NCI-H2171 (cell line): ENCODE results near the gene DYNC1H1.
A peak's percentile ranks its signal among the peaks of the same experiment; 100 is the strongest.

Source experiments
- DNase-seq: peaks from one replicate; lab custom pipeline; 2025; lab: John Stamatoyannopoulos, UW

The DYNC1H1 gene

DNA sequence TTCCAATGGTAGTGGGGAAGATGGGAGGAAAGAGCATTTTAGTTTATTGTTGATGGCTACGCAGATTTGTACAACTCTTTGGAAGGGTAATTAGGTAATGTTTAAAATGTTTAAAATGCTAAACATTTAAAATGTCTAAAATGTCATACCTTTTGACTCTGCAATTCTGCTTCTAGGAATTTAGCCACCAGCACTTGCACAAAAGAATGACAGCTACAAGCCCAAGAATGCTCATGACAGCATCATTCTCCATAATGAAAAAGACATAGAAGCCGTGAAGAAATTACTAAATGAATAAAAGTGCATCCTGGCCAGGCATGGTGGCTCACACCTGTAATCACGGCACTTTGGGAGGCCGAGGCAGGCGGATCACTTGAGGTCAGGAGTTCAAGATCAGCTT lies 19.9 kb upstream of the DYNC1H1 start:
- no peak for DNase-seq

DNA sequence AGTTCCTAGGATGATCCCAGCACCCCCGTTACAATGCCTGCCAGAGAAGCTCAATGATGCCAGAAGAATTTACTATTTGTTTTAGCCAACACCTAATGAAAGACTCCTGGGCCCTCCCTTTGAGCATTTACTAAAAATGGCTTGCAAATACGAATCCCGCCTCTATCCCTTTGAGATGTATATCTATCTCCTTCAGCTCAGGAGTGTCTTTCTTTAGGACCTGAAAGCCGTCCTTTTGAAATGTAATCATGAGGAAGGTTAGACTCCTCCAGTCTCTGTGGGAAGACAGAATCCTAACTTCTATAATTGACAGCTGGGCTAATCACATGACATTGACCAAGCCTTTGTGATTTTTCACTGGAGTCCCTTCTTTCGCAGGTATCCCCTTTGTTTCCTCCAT lies 19.2 kb upstream of the DYNC1H1 start:
- DNase-seq: no peak

DNA sequence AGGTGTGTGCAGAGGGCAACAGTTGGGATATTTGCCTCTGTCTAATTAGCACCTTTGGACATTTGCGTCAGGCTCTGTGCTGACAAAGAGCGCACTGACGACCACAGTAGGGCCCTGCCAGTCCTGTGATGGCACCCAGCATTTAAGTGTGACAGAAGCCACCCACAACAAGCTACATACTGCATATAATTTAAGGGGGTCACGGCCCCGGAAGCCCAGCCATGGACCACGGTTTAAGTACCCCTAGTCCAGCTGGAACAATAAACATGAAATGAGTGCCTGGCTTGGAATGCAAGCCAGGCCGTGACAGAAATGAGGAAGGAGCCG lies 16.8 kb upstream of the DYNC1H1 start:
- DNase-seq: no peak

DNA sequence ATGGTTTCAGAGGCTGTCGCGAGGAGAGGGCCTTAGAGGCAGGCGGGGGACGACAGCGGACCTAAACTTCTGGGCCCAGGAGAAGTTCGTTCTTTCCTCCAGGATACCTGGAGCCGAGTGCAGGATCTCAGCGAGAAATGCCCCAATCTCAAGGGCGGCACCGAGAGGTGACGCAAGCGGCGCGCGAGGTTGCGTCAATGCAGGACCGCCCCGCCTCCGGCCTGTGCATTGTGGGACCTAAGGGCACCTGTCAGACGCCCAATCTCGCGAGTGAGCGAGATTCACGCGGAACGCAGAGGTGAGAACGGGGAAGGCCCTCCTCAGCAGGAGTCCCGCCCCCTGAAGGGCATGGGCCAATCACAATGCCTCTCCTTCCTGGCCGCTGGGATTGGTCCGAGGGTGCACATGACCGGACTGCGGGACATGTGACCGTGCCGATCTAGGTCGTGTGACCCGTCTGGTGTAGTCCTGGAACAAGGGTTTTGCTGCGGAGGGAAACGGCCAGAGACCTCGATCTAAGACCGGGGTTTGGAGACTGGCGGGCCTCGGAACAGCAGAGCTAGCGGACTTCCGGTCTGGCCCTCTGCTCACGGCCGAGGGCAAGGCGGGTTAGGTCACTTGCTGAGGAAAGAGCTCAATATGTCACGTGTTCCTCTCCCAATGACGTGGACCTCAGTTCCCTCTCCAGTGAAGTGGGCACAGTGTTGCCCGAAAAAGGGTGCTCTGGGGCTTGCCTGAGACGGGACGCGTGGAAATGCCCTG lies 16.3 kb upstream of the DYNC1H1 start:
- peak; percentile 100 for DNase-seq

DNA sequence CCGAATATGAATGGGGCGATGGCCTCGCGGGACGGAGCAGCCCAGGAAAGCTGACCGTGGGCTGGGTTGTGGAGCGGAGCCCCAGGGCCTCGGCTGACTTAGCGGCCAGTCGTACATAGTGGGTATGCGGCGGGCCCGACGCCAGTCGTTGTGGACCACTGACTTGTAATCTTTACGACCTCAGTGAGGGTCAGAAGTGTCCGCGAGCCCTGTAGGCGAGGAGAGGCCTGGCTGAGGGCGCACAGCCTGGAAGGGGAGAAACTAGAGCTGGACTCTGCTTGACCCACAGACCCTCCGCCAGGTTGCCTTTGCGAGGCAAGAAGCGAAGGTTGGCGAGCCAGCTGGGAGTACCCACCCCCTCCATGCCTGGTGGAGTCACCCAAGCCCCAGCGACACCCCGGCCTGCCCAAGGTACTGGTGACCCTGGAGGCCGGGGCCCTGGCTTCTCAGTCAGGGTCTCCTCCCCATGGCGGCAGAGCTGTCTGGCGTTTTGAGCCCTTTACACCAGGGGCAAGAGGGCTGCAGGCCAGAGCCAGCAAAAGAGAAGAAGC lies 15.6 kb upstream of the DYNC1H1 start:
- DNase-seq: no peak

DNA sequence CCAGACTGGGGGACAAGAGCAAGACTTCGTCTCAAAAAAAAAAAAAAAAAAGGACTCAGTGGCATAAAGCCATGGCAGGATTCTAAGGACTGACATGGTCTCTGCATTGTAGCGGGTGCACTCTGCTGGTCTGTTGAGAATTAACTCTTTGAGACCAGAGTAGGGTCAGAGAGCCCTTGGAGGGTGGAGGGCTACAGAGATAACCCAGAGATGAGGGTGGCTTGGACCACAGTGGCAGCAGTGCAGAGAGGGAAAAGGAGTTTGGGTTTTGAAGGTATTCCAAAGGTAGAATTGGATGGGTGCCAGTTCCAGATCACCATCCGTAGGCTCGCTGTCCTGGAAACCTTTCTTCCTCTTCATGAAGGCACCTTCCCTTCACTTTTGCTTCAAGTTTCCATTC lies 14.3 kb upstream of the DYNC1H1 start:
- no peak for DNase-seq

DNA sequence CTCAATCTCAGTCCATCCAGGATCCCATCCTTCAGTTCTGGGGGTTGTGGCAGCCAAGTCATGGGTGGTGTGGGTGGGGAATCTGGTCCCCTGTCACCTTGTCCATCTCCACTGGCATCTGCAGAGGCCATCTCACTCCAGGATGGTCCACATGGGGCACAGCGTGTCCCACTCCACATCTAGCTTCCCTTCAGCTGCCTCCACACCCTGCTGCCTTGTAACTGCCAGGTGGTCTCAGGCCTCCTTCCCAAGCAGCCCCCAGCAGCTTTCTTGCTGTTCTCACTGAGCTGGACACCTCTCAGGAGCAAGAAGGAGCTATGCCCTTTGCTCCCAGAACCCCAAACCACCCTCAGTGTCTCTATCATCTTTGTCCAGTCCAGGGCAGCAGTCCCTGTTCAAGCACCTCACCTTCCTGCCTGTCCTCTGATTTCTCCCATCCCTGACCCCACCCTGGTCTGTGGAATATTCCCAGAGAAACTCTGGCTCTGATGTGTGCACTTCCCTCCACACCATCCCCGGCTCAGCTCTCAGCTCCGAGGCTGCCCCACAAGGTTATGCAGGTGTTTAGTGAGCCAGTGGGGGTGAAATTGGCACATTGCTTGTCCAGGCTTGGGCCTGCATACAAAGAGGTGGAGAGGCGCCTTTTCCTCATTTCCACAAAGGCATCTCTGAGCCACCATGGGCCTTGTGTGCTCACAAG lies 13.7 kb upstream of the DYNC1H1 start:
- DNase-seq: no peak

DNA sequence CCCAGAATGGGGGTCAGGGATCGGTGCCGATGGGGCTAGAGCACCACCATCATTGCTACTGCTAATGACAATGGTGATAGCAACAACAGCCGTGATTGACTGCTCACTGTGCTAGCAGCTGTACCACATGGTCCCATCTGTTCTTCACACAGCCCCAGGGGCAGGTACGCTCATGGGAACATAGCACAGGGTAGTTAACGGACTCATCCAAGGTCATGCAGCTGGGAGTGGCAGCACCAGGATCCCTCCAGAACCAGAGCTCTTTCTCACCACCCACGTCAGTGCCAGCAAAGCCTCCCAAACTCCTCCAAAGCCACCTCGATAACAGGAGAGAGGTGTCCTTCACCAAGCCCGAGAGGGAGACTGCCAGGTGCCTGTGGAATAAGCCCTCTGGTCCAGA lies 11.2 kb upstream of the DYNC1H1 start:
- DNase-seq: peak; percentile 68

DNA sequence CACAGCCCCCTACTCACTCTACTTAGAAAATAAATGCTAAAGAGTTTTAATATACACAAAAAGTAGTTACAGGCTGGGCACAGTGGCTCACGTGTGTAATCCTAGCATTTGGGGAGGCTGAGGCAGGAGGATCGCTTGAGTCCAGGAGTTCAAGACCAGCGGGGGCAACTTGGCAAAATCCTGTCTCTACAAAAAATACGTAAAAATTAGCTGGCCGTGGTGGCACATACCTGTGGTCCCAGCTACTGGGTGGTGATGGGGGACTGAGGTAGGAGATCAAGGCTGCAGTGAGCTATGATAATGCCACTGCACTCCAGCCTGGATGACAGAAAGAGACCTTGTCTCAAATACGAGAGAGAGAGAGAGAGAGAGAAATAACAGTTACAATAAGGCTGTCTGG lies 9.9 kb upstream of the DYNC1H1 start:
- DNase-seq: no peak

DNA sequence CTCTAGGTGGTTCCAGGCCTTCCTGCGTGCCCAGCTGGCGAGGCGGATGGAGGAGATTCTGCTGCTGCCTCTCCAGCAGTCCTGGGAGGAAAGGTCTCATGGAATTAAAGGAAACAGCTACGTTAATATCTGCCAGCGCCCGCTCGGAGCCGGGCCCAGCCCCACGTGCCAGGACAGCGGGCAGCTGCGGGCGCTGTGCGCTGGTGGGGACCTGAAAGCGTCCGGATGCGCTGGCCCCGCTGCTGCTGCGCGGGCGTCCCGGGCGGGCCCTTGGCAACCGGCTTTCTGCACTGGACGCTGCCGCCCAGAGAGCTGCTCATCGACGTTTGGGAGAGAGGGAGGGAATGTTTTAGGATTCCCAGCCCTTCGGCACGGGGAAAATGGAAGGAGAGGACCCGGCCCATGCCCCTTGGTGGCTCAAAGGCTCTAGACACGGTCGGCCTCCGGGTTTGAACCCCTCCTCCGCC lies 8.6 kb upstream of the DYNC1H1 start:
- no peak for DNase-seq

DNA sequence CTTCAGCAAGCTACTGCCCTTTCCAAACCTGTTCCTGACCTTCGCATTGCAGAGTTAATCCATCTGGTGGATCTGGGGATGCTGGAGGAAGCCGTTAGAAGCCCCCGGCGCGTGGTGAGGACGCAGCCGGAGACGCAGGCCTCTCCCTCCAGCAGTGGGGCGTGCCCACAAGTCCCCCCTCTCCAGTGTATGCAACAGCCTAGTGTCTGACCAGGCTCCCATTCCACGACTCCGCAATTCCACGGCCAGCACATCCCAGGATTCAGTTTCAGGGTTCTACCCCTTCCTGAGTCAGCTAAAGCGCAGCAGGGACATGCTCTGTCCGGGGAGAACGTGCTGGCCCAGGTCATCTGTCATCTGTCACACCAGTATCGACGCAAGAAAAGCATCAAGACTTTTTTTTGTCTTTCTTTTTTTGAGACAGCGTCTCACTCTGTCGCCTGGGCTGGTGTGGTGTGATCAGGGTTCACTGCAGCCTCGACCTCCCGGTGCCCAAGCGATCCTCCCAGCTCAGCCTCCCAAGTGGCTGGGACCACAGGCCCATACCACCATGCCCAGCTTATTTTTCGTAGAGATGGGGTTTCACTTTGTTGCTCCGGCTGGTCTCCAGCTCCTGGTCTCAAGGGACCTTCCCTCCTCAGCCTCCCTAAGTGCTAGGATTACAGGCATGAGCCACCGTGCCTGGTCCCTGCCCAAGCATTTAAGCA lies 8.0 kb upstream of the DYNC1H1 start:
- no peak for DNase-seq

DNA sequence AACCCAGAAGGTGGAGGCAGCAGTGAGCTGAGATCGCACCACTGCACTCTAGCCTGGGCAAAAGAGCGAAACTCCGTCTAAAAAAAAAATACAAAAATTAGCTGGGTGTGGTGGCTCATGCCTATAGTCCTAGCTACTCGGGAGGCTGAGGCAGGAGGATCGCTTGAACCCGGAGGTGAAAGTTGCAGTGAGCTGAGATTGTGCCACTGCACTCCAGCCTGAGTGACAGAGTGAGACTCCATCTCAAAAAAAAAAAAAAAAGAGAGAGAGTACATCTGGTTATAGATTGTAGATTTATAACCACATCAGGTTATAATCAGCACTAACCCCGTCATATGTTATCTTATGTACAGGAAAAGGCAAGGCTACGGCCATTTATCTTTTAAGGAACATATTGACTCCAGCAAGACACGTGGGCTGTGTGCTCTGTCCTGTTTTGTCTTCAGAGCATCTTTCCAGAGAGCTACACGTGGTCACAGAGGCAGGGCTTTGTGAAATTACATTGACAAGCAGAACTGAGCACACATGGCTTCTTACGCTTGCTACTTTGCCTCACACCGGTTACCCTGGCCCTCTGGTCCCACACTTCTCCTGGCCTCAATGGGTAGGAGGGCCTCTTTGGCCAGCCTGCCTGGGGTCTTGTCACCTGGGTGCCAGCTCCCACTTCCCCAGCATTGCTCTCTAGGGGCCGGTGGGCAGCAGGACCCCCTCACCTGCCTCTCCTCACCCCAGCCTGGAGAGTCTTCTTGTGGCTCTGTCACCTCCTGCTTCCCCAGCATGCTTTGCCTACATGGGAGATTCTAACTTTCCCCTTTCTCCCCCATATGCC lies 6.8 kb upstream of the DYNC1H1 start:
- DNase-seq: no peak

DNA sequence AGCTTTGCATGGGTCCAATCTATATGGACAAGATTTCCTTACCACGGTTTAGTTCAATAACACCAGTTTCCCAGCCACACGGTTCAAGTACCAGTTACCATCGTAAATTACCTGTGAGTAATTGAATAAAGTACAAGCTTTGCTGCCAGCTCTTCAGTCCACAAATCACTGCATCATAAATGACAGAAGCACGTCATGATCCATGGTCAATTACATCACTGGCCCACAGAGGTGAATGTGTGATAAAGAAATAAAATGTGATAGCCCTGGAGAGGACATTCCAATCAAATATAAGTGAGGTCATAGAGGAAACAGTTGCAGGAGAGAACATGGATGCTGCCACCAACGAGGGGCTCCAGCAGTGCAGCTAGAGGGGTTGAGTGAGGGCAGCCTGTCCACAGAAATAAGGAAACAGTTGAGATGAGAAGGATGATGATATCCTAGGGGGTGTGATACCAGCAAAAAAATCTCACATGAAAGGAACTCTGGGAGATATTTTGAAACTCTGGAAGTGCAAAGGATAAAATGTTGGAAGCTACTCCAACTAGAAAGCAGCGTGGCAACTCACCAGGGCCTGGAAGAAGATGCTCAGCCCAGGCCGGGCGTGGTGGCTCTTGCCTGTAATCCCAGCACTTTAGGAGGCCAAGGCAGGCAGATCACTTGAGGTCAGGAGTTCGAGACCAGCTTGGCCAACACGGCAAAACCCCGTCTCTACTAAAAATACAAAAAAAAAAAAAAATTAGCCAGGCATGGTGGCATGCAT lies 5.8 kb upstream of the DYNC1H1 start:
- no peak for DNase-seq

DNA sequence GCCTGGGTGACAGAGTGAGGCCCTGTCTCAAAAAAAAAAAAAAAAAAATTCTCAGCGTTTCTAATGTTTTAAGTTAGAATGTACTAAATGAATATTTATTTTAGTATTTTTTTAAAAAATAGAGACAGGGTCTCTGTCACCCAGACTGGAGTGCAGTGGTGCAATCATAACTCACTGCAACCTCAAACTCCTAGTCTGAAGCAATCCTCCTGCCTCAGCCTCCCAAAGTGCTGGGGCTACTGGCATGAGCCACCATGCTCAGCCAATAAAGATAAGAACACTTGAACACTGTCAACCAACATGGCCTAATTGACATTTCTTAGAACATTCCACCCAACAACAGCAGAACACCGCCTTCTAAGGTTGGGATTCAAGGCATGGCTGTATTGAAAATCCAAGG lies 5.1 kb upstream of the DYNC1H1 start:
- no peak for DNase-seq

DNA sequence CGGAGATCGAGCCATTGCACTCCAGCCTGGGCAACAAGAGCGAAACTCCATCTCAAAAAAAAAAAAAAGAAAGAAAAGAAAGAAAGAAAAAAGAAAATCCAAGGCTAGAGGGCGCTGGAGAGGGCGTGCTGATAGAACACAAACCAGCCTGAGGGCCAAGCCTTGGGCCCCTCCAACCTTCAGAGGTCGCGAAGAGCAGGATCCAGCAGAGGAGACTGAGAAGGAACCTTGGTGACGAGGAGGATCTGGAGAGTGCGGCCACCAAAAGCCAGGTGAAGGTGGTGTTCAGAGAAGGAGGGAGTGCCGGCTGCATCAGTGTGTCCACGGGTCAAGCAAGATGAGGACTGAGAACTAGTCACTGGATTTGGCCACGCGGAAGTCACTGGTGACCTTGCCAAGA lies 4.1 kb upstream of the DYNC1H1 start:
- no peak for DNase-seq

DNA sequence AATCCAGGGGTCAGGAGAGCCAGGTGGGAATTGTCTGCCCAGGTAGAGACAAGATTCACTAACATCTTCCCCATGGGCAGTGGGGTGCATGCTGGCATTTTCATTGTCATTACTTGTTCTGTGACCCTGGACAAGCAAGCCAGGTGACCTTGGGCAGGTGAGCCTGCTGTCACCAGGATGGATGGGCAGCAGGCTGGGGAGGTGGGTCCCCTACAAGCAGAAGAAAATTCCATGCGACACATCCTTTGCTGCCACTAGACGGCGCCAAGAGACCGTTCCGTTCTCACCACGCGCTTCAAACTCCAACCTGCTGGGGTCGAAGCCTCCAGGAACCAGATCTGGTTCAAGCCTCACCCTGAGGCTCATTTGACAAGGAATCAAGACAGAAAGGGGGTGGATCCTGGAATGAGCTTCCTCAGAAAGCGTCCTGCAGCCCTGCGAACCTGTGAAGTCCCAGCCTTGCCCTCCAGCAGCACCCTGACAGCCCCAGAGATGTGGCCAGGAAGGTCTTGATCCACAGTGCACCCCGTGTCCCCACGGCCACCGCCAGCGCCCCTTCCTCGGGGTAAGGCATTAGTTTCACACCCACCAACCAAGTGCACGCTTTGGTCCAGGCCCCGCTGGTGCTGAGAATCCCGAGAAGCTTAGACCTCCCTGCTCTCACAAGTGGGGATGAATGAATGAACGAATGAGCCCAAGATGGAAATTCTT lies 3.2 kb upstream of the DYNC1H1 start:
- peak; percentile 81 for DNase-seq

DNA sequence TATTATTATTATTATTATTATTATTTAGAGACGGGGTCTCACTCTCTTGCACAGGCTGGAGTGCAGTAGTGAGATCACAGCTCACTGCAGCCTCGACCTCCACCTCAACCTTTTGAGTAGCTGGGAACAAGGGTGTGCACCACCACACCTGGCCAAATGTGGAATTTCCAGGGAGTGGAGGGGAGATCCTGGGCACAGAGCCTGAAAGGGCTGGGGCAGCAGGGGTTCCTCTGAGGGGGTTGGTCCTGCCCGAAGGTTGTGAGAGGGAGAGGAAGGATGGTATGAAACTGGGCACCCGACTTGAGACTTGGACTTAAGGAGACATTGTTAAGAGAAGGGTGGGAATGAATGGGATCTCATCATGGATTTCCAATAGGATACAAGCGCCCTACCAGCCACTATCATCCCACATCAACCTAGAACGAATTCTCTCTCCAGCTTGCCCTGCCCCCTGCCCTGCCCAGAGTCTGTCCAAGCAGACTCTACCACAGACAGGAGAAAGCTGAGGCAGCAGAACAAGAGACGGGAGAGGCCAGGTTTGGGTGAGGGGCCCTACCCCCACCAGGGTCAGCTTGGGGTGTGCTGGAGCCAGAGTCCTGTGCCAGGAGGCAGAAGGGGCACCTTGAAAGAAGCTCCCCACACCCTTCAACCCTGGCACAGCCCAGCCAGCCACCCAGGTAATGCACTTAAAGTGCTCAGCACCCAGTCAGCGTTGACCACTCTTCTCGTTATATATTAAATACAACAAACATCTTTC lies 2.4 kb upstream of the DYNC1H1 start:
- no peak for DNase-seq

DNA sequence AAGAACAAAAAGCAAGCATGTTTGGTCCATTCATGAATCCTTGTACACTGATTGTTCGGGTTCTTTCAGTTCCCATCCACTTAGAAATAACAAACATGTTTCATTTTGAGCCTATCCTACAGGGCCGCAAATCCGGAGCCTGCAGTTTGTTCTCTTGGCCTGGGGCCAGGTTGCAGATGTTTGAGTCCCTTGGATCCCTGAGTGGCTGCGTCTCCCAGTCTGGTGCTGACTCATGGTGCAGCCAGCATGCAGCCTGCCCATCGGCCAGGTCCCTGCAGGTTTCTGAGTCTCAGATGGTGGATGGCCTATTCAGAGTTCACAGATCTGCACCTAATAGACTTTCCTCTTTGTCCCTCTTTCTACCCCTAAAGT lies 1.9 kb upstream of the DYNC1H1 start:
- DNase-seq: peak; percentile 96

DNA sequence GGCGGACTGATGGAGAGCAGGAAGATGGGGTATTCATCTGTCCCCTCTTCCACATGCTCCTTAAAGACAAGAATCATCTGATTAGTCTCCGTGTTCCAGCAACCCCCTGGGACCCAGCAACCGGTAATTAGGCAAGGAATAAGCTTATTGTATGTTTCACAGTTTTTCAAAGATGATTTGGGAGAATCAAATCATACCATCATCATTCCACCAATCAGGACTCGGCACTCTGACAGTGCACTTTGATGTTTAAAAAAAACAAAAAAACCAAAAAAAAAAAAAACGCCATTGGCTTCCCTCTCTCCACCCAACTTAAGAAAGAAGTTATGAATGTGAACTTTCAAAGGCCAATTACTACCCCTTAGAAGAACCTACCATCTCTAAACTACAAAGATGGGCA lies 1.3 kb upstream of the DYNC1H1 start:
- peak; percentile 78 for DNase-seq
